Prostate gland (tissue), 2 donors: ENCODE data around the gene LHX5. TPM values are rescaled to one million over a fixed set of nuclear protein-coding genes. Genes with fewer than 3 reads are reported as not detected.

Source experiments
- DNase-seq: peaks from one replicate; pipeline ENCODE4 v3.0.0-alpha.2; 2019; ENCODE audit warnings: low spot score
- H3K27ac ChIP-seq, 2 donors: fragments of 200-600 bp; sonication (generic); 2 replicates each; pipeline ENCODE4 v1.5.1; 2017 to 2019
- H3K27me3 ChIP-seq: fragments of 200-600 bp; sonication (generic); replicated peaks from 2 replicates; pipeline ENCODE4 v1.5.1; 2019; ENCODE audit not compliant: insufficient read depth
- H3K36me3 ChIP-seq, 2 donors: fragments of 200-600 bp; sonication (generic); 1 replicate in 1 of 2; 2 replicates in 1 of 2; pipeline versions ENCODE4 v1.5.1 to v1.8.1; 2017 to 2019
- H3K4me1 ChIP-seq: fragments of 200-600 bp; sonication (generic); replicated peaks from 2 replicates; pipeline ENCODE4 v1.5.1; 2019
- H3K4me3 ChIP-seq, 2 donors: fragments of 200-600 bp; sonication (generic); 2 replicates each; pipeline ENCODE4 v1.5.1; 2017 to 2019
- H3K9me3 ChIP-seq: fragments of 200-600 bp; sonication (generic); 2 replicates; pipeline ENCODE4 v1.5.1; 2017
- POLR2A ChIP-seq: fragments of 450-650 bp; IDR thresholded peaks from one replicate; pipeline ENCODE4 v1.6.1; 2016; ENCODE audit warnings: antibody characterized with exemption, mild to moderate bottlenecking
- POLR2AphosphoS5 ChIP-seq: sonication (generic); formaldehyde crosslinking; IDR thresholded peaks from one replicate; pipeline ENCODE4 v1.6.1; 2017; ENCODE audit warnings: antibody characterized with exemption
- WGBS: methylation state at CpG from one replicate; pipeline ENCODE4 v1.1.5; 2018; 5-methylcytosine and 5-hydroxymethylcytosine counted together
- intact Hi-C: fragments of 100-400 bp; cut with DNase I; formaldehyde crosslinking; loops from one replicate; pipeline ENCODE4 v1.14.2; 2022
- total RNA-seq, 2 donors: library from RNA; depleted of rRNA; stranded (reverse); fragments of >200 nt; gene quantifications; one replicate each; pipeline ENCODE4 v1.1.0, GENCODE V29; 2016
- TF ChIP-seq, protein P1 (sequence below), 4 experiments: fragments of 200-600 bp in 2 of 4; fragments of 450-650 bp in 2 of 4; sonication (generic) in 2 of 4; IDR thresholded peaks; 1 replicate in 3 of 4; 2 replicates in 1 of 4; pipeline ENCODE4 v1.5.1; 2016 to 2019; ENCODE audit warnings: antibody characterized with exemption in 4 of 4, mild to moderate bottlenecking in 2 of 4, moderate library complexity in 2 of 4

LHX5 gene
- total RNA-seq, 2 donors from 2014 or later = not detected

DNA sequence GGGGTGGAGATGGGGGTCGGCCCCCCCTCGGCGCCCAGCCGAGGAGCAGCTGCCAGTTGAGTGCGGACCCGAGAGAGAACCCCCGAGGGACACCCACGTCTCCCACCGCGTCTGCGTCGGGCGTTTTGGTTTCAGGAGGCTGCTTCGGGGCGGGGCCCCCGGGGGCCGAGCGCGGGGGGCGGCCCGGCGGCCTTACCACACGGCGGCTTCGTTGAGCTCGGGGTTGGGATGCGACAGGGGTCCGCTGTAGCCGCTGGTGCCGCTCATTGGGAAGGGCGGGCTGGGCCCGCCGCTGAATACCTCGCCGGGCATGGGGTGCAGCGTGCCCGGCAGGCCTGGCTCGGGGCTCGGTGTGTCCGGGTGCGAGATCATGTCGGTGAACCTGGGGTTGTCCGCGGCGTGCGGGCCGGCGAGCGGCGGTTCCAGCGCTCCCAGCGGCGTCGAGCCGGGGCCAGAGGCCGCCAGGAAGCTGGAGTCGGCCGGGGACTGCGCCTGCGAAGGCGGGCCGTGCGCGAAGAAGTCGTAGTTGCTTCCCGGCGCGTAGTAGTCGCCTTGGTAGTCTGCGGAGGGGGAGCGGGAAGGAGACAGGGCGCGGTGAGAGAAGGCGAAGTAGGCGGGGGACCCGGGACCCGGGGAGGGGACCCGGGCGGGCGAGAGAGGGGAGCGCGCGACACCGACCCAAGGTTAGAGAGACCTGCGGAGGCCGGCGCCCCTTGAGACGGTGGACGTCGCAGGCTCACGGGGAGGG lies 8.5 kb downstream of the LHX5 start:
- no peak for DNase-seq
- Histone ChIP-seq H3K36me3 (no peaks in the 10 kb centered on the region), H3K27me3 (peaks cover 54% of the 10 kb centered on the region), H3K9me3 (no peaks in the 10 kb centered on the region), H3K27ac (no peak overlapping the region), H3K4me3 (no peak overlapping the region), H3K4me1 (peaks cover 10% of the 10 kb centered on the region)
- 1% methylated on average over 39 of the region's 91 CpGs for WGBS
- intact Hi-C loops = loop anchor here (5.0 to 10.0 kb wide), 2 partner anchors 232 to 449 kb away; no protein-coding TSS in a partner anchor
- TF ChIP-seq, protein P1, sequence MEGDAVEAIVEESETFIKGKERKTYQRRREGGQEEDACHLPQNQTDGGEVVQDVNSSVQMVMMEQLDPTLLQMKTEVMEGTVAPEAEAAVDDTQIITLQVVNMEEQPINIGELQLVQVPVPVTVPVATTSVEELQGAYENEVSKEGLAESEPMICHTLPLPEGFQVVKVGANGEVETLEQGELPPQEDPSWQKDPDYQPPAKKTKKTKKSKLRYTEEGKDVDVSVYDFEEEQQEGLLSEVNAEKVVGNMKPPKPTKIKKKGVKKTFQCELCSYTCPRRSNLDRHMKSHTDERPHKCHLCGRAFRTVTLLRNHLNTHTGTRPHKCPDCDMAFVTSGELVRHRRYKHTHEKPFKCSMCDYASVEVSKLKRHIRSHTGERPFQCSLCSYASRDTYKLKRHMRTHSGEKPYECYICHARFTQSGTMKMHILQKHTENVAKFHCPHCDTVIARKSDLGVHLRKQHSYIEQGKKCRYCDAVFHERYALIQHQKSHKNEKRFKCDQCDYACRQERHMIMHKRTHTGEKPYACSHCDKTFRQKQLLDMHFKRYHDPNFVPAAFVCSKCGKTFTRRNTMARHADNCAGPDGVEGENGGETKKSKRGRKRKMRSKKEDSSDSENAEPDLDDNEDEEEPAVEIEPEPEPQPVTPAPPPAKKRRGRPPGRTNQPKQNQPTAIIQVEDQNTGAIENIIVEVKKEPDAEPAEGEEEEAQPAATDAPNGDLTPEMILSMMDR (IDR thresholded peaks at IDR 0.05) = no peak
- TF ChIP-seq POLR2A = no peak
- no peak for TF ChIP-seq POLR2AphosphoS5

DNA sequence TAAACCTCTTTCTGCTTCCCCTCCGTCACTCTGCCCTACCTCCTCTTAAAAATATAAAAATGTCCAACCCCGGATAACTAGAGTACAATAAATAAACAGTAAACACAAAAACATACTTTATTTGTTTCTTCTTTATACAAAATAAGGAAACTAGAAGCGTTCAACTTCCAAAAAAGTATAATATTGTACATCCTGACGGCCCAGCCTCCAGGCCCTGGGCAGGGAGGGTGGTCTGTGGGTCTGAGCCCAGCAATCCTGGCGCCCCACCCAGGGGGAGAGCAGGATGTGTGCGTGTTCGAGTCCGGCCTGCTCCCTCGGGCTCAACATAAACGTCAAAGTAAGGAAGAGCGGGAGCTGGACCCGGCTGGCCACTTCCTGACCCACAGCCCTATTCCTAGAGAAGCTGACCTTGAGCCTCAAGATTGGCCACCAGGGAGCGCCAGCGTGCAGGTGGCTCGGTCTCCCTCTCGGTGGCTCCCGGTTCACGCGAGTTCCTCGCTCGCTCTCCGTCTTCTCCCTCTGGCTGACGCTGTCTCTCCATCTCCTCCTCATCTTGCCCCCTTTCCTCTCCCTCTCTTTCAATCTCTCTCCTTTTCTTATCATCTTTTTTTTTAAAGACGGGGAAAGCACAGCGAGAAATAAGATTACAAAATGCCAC lies 9.4 kb downstream of the LHX5 start:
- Histone ChIP-seq H3K9me3 (no peaks in the 10 kb centered on the region), H3K27ac (no peak overlapping the region), H3K4me1 (peaks cover 4% of the 10 kb centered on the region), H3K4me3 (no peak overlapping the region), H3K27me3 (peaks cover 49% of the 10 kb centered on the region), H3K36me3 (no peaks in the 10 kb centered on the region)
- TF ChIP-seq, protein P1 (IDR thresholded peaks at IDR 0.05) = peak; percentile 47 to 77 (median 68)
- TF ChIP-seq POLR2A = no peak
- intact Hi-C loops = loop anchor here (5.0 to 10.0 kb wide), 2 partner anchors 233 to 450 kb away; no protein-coding TSS in a partner anchor
- peak; percentile 66 for DNase-seq
- 10% methylated on average over 25 of the region's 25 CpGs for WGBS

DNA sequence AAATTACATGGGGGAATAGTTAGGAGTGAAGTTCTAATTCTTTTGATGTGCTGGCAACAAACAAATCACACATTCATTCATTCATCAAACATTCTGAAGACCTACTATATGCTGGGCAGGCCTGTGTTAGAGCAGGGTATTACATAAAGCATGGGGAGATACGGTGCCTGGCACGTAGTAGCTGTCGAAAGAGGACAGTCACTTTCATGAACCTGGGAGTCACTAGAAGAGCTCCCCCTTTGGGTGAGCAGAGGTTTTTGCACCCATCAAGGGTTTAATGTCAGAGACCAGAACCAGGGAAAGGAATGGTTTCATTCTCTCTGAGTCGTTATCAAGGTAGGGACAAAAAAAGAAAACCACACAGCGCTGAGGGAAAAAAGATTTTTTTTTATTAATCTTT lies 10.0 kb downstream of the LHX5 start:
- no peak overlapping the region for H3K27ac ChIP-seq
- WGBS = 28% methylated on average over 5 of the region's 5 CpGs
- peaks cover 4% of the 10 kb centered on the region for H3K4me1 ChIP-seq
- DNase-seq = no peak
- peaks cover 44% of the 10 kb centered on the region for H3K27me3 ChIP-seq
- H3K36me3 ChIP-seq = no peaks in the 10 kb centered on the region
- no peaks in the 10 kb centered on the region for H3K9me3 ChIP-seq
- intact Hi-C loops = loop anchor here (5.0 to 10.0 kb wide), 2 partner anchors 233 to 451 kb away; no protein-coding TSS in a partner anchor
- TF ChIP-seq POLR2A = no peak
- no peak for TF ChIP-seq POLR2AphosphoS5
- TF ChIP-seq, protein P1 (IDR thresholded peaks at IDR 0.05) = no peak
- no peak overlapping the region for H3K4me3 ChIP-seq

DNA sequence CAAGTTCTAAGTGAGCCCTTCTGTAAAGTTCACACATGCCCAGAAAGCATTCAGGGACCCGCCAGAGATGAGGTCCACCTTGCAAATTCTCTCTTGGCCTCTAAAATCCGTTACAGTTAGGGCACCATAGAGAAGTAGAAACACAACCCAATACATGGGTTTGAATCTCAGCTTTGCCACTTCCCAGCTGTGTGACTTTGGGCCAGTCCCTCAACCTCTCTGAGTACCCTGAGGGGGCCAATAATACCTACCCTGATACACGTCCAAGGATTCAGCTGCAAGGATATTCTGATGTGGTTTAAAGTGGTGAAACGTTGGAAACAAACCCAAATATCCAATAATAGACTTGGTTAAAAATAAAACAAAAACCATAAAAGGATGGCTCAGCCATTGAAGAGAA lies 11.7 kb downstream of the LHX5 start:
- Histone ChIP-seq H3K36me3 (no peaks in the 10 kb centered on the region), H3K9me3 (no peaks in the 10 kb centered on the region), H3K27ac (no peak overlapping the region), H3K4me3 (no peak overlapping the region), H3K4me1 (peaks cover 4% of the 10 kb centered on the region), H3K27me3 (peaks cover 29% of the 10 kb centered on the region)
- intact Hi-C loops = loop anchor here (5.0 to 10.0 kb wide), 2 partner anchors 235 to 452 kb away; no protein-coding TSS in a partner anchor
- whole genome bisulfite sequencing = 48% methylated on average over 4 of the region's 4 CpGs
- no peak for DNase-seq
- TF ChIP-seq, protein P1 (IDR thresholded peaks at IDR 0.05) = no peak
- TF ChIP-seq POLR2AphosphoS5 (no peak), POLR2A (no peak)
